Activated gamma-delta T cell treated with Interleukin-2 at 50 U/mL for 16 hours (primary cell): ENCODE results near the gene MTHFD1L.
"Not testable (repeated sequence)": the region's sequence is repeated elsewhere in the genome, so short reads cannot be mapped to it uniquely, and the experiment has no call there.

Experiments used
- DNase-seq: peaks from one replicate; pipeline ENCODE4 v3.0.0-alpha.2; 2020

MTHFD1L gene

DNA sequence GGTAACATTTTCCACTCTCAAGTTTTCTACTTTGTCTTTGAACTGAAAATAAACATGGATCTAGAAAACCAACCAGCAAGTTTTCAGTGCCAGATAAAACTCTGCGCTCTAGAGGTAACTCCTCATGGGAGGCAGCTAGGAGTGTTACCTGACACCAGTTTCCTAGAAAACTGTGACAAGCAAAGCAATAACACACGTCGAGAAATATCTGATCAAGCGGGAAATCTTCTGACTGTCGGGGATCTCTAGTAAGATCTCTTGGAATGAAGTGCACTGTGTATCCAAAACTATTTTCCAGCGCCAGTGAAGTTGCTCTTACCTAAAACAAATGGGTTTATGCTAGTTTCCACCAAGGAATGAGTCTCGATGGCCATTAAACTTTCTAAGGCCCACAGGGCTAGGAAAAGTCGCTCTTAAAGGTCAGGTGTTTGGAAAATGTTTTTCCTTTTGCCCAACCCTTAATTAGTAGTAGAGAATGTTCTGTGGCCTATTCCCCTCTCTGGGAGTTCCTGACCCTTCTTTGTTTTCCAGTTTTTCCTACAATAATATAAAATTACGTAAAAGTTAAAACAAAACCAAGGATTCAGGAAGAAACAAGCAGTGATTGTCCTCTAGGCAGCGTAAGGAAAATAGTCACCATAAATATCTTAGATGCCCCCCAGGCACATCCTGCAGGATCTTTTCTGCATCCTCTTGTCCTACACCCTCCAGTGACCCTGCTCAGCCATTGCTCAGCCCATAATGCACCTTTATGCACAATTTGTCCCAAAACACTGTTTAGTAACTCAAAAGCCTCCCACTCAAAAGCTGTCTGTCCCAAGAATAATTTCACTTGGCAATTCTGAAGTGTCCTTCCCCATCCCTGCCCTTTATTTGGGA lies 236.6 kb downstream of the MTHFD1L start:
- no peak for DNase-seq

DNA sequence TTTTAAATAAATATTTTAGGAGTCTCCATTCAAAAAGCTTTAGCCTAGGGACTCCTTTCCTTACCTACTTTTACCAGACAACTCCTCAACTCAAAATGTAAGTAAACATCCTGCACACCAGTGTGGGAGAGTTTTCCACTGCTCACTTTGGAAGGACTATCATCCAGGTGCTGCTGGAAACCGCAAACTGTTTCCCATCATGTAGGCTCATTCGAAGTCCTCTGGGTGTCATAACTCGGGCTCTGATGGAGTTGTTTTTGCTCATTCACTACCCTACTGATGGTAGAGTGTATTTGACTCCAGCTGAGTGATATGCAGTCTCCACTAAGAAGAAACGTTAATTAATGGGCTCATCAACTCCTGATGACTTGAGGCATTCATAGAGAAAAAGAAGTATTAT lies 237.8 kb downstream of the MTHFD1L start:
- no peak for DNase-seq

GRCh38 chr6:151107897-151108427 lies 242.5 kb downstream of the MTHFD1L start:
- DNase-seq = no peak

DNA sequence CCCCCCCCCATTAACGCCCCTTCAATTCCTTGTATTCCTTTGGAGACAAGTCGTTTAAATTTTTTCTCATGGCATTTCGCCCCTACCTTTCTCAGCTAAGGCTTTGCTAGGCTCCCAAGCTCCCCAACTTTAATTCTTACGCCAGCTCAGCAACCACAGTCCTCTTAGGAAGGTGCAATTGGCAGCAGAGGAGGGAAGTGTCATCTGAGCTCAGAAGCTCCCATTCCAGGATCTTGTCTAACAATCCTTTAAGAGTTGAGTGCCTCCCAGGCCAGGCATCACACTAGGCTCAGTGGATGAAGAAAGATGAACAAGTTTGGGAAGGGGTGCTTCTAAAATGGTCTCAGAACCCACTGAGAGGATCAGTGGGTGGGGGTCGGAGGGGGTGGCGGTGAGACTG lies 243.0 kb downstream of the MTHFD1L start:
- DNase-seq = no peak

GRCh38 chr6:151109361-151109760 lies 243.9 kb downstream of the MTHFD1L start:
- no peak for DNase-seq

- no peak for DNase-seq
Observed at GRCh38 chr6:151109869-151110575, 244.5 kb downstream of the MTHFD1L start.

- DNase-seq = no peak
Observed at GRCh38 chr6:151110576-151110905, 245.0 kb downstream of the MTHFD1L start.

DNA sequence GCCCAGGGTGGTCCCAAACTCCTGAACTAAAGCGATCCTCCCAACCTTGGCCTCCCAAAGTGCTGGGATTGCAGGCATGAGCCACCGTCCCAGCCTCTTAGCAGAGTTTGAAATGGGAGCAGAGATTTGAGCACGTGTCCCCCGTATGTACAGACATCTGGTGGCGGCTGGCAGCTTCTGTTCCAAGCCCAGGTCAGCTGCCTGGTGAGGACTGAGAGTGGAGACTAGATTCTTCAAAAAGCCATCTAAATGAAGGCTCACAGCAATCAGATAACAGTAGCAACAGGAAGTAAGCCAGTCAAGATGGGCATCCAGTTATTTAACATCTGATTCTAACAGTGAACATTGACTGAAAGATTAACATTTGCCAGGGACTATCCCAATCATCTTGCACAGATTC lies 246.2 kb downstream of the MTHFD1L start:
- DNase-seq = no peak

DNA sequence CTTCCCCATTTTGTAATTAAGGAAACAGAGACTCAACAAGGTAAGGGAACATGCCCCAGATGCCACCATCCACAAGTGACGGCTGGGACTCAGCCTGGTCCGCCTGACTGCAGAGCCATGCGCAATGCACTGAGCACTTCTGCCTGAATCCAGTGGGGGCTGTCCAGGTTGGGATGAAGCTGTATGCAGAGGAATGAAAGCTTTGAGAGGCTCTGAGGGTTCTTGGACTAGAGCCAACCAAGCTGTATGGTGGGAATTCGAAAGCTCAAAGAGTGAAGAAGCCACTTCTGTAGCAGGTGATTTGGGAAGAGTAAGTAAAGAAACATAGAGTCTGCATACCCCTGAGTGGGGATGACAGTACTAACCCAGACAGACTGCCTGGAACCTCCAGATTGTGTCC lies 246.6 kb downstream of the MTHFD1L start:
- DNase-seq = no peak

DNA sequence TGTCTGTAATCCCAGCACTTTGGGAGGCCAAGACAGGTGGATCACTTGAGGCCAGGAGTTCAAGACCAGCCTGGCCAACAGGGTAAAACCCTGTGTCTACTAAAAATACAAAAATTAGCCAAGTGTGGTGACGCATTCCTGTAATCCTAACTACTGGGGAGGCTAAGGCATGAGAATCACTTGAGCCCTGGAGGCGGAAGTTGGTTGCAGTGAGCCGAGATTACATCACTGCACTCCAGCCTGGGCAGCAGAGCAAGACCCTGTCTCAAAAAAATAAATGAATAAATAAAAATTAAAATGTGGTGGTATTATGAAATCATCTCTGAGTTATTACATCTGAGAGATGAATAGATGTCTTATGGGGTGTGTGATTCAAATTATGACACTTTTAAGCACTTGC lies 247.4 kb downstream of the MTHFD1L start:
- DNase-seq = not testable (repeated sequence)

- no peak for DNase-seq
Observed at GRCh38 chr6:151113641-151114040, 248.1 kb downstream of the MTHFD1L start.

GRCh38 chr6:151118461-151119123 lies 253.1 kb downstream of the MTHFD1L start:
- DNase-seq = no peak

GRCh38 chr6:151119823-151120524 lies 254.5 kb downstream of the MTHFD1L start:
- DNase-seq = no peak

DNA sequence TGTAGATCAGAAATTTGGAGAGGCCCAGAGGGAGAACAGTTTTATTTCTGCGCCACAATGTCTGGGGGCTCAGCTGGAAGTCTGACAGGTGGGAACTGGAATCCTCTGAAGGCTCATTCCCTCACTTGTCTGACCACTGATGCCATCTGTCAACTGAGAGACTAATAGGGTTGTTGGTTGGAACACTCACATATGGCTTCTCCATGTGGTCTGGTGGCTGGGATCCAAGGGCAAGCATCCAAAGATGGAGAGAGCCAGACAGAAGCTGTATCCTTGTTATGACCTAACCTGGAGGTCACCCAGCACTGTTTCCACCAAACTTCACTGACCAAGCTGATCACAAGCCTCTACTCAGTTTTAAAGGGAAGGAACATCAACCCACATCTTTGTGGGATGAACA lies 256.4 kb downstream of the MTHFD1L start:
- no peak for DNase-seq

DNA sequence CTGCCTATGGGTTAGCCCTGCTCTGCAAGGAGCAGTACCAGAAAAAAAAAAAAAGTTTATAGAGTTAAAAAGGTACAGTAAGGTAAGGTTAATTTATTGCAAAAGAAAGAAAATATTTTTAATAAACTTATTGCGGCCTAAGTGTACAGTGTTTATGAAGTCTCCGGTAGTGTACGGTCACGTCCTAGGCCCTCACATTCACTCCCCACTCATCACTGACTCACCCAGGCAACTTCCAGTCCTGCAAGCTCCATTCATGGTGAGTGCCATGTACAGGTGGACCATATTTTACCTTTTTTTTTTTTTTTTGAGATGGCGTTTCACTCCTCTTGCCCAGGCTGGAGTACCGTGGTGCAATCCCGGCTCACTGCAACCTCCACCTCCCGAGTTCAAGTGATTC lies 258.1 kb downstream of the MTHFD1L start:
- DNase-seq = not testable (repeated sequence)

- not testable (repeated sequence) for DNase-seq
Observed at GRCh38 chr6:151125242-151125641, 259.7 kb downstream of the MTHFD1L start.

GRCh38 chr6:151125651-151126416 lies 260.3 kb downstream of the MTHFD1L start:
- DNase-seq = not testable (repeated sequence)

DNA sequence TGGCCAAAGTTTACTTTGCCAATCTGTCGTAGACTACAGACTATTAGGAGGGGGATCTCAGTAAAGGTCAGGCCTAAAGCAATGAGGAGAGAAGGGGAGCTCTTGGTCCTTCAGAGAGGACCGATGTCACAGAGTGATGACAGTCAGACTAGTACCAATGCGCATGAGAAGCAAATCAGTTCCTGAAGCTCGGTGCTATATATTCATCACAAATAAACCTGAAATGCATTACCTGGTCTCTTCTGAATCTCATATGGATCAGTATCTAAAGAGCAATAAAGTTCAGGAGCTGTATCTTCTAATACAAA lies 260.9 kb downstream of the MTHFD1L start:
- DNase-seq = not testable (repeated sequence)

DNA sequence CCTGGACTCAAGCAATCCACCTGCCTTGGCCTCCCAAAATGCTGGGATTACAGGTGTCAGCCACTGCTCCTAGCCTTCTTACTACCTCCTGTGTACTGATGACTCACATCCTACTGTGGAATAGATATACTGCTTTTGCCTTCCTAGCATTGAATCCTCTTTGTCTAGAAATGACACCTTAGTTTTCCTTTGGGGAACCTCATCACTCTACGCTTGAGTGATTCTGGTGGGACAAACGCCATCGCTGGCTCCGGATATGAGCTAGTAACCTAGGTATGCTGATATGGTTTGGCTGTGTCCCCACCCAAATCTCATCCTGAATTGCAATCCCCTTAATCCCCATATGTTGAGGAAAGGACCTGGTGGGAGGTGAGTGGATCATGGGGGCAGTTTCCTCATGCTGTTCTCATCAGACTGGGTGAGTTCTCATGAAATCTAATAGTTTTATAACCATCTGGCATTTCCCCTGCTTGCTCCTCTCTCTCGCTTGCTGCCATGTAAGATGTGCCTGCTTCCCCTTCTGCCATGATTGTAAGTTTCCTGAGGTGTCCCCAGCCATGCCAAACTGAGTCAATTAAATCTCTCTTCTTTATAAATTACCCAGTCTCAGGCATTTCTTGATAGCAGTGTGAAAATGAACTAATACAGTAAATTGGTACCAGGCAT lies 261.8 kb downstream of the MTHFD1L start:
- DNase-seq = not testable (repeated sequence)

GRCh38 chr6:151128763-151129370 lies 263.4 kb downstream of the MTHFD1L start:
- DNase-seq = no peak

- DNase-seq = no peak
Observed at GRCh38 chr6:151130329-151130728, 264.8 kb downstream of the MTHFD1L start.
